MM.1S (cell line): ENCODE data around the gene ELMO1.

Experiments used
- CTCF ChIP-seq: fragments of 300-600 bp; sonication (generic); IDR thresholded peaks from 2 replicates; pipeline ENCODE4 v1.5.1; 2016; ENCODE audit warnings: antibody characterized with exemption, low read length, mixed read lengths
- EZH2 ChIP-seq: fragments of 300-600 bp; sonication (generic); optimal IDR thresholded peaks from 2 replicates; pipeline ENCODE3; 2017; ENCODE audit warnings: low read depth, mild to moderate bottlenecking, antibody characterized with exemption, low read length, mixed read lengths
- EZH2phosphoT487 ChIP-seq: fragments of 300-600 bp; sonication (generic); IDR thresholded peaks from 2 replicates; pipeline ENCODE4 v1.6.1; 2018; ENCODE audit warnings: antibody characterized with exemption, low read length

DNA sequence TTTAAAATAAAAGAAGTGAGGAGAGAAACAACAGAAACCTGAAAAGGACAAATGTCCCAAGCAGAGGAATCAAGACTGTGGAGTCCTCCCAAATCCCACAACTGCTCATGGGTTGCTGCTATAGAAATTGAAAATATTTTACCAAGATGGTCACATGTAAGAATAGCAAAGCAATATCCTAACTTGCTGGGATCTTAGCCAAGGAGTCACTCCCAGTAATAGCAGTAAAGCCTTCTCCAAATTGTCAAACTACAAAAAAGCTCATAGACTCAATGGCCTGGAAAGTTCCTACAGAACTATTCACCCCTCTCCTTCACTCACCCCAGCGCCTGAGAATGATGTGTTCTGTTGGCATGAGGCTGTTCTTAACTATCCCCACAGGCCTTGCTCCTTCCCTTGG is 186.5 kb downstream of the ELMO1 start:
- no peak for TF ChIP-seq CTCF
- no peak for TF ChIP-seq EZH2
- TF ChIP-seq EZH2phosphoT487: no peak
